Thyroid gland (tissue), 4 donors: ENCODE data around the gene CREB5.

Experiments used
- CTCF ChIP-seq, 6 experiments: fragments of 200-600 bp in 3 of 6; fragments of 450-650 bp in 3 of 6; sonication (generic) in 3 of 6; IDR thresholded peaks; one replicate each; pipeline ENCODE4 v1.5.1; 2016 to 2019; ENCODE audit warnings: antibody characterized with exemption in 6 of 6, mild to moderate bottlenecking in 2 of 6, inconsistent platforms in 1 of 6, moderate library complexity in 1 of 6
- POLR2A ChIP-seq, 2 donors: fragments of 450-650 bp; IDR thresholded peaks; one replicate each; pipeline ENCODE4 v1.6.1; 2017; ENCODE audit warnings: antibody characterized with exemption in 2 of 2, mild to moderate bottlenecking in 2 of 2, moderate library complexity in 1 of 2

GRCh38 chr7:28528899-28529298 is 116.6 kb downstream of the CREB5 start:
- TF ChIP-seq CTCF (IDR thresholded peaks at IDR 0.05) (no peak), POLR2A (IDR thresholded peaks at IDR 0.05) (no peak)
